LNCAP (cell line): Measurements from ENCODE around the gene MOCS1.

Source experiments
- TF ChIP-seq, protein P1 (sequence below): fragments of 450-650 bp; IDR thresholded peaks from 2 replicates; pipeline ENCODE4 v1.5.1; 2017; ENCODE audit warnings: mild to moderate bottlenecking

MOCS1 gene

GRCh38 chr6:39891353-39891752 lies 42.9 kb downstream of the MOCS1 start:
- TF ChIP-seq, protein P1, sequence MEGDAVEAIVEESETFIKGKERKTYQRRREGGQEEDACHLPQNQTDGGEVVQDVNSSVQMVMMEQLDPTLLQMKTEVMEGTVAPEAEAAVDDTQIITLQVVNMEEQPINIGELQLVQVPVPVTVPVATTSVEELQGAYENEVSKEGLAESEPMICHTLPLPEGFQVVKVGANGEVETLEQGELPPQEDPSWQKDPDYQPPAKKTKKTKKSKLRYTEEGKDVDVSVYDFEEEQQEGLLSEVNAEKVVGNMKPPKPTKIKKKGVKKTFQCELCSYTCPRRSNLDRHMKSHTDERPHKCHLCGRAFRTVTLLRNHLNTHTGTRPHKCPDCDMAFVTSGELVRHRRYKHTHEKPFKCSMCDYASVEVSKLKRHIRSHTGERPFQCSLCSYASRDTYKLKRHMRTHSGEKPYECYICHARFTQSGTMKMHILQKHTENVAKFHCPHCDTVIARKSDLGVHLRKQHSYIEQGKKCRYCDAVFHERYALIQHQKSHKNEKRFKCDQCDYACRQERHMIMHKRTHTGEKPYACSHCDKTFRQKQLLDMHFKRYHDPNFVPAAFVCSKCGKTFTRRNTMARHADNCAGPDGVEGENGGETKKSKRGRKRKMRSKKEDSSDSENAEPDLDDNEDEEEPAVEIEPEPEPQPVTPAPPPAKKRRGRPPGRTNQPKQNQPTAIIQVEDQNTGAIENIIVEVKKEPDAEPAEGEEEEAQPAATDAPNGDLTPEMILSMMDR = no peak

GRCh38 chr6:39889229-39889628 lies 45.0 kb downstream of the MOCS1 start:
- TF ChIP-seq, protein P1 = no peak

DNA sequence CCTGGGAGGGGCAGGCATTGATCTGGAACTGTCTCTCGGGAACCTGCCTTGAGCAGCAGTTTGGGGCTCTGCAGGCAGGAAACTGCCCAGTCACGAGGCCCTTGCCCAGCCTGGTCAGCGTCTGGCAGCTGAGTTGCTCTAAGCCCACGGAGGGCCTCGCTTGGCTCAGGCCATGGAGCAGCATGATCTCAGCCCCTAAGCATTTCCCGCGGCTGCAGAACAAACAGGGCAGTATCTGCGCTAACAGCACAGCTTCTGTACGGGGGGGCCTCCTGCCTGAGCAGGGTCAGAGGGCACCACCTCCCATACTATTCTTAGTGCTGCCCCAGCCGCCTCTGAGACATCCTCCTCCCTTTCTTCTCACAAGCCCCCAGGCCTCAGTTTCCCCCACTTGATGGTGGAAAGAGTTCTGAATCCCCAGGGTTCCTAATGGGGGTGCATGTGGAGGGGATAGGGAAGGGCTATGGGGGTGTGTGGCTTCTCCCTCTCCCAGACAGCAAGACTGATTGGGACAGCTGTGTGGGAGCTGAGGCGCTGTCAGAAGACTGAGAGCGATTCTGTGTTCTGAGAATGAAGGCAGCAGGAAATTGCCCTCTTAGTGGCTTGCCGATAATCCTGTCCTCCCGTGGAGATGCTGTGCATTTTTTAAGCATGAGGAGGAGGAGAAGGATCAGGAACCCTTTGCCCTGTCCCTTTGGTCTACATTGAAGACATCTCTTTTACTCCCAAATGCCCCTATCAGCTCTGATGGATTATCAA lies 46.4 kb downstream of the MOCS1 start:
- TF ChIP-seq, protein P1 = no peak

DNA sequence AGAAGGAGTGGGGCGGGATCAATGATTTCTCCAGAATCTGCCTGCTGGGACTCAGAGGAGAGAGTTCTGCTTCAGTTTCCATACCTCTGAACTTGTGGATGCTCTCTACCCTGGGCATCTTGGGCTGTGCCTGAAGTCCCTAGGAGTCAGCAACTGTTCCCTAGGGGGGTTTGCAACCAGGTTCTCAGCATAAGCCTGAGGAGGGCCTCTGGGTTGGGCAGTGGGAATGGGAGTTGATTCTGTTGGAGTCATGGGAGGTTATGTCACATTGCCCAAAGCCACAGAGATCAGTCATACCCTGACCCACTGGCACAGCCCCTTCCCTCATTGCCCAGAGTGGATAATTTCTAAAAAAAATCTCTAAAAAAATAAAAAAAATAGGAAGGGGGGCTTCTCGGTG lies 47.4 kb downstream of the MOCS1 start:
- TF ChIP-seq, protein P1 = no peak

DNA sequence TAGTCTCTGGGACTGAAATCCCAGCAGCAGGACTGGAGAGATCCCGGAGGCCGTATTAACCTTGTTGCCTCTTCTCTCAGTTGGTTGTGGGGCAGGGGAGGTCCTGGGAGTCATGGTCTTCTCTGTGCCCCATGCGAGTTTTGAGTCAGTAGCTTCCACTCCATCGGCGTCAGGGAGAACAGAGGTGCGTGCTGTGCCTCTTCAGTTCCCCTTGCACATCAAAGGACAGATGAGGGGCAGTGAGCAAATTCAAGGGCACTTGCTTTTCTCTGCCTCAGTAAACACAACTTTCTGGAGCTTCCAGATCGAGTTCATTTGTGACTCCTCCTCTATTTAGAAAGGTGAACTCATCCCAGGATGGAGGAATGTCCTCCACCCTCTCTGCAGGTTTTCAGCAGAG lies 48.6 kb downstream of the MOCS1 start:
- TF ChIP-seq, protein P1 = no peak

- TF ChIP-seq, protein P1 = no peak
These were observed 49.6 kb downstream of the MOCS1 start for GRCh38 chr6:39884696-39885095.

GRCh38 chr6:39882531-39882899 lies 51.7 kb downstream of the MOCS1 start:
- TF ChIP-seq, protein P1 = no peak
